ENCODE measurements around the gene ZNF862.

DNA sequence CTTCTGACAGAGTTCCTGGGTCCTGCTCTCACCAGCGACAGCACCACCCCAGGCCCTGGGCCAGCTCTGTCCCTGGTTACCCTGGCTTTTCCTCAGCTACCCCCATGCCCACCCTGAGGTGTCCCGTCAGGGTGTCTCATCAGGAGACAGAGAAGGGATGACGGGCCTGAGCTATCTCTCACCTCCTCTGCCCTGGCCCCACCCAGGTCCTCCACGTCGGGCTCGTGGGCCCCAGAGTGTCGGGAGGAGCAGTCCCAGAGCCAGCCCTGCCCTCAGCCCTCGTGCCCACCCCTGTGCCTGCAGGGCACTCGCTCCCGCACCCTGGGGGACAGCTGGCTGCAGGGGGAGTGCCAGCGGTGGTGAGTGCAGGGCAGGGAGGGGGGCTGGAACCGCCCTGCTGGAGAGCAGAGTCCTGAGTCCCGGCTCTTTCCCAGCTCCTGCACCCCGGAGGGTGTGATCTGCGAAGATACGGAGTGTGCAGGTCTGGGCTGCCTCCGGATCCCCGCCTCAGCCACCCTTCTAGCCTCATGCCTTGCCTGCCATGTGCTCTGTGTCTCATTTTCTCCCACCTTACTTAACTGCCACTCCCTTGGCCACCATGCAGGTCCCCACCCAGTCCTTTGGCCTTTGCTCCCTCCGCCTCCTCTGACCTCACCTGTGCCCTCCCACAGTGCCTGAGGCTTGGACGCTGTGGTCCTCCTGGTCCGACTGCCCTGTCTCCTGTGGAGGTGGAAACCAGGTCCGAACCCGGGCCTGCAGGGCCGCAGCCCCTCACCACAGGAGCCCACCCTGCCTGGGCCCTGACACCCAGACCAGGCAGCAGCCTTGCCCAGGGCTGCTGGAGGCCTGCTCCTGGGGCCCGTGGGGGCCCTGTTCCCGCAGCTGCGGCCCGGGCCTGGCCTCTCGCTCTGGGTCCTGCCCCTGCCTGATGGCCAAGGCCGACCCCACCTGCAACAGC is 16.7 kb upstream of the ZNF862 start:
- TF ChIP-seq CTCF (IDR thresholded peaks at IDR 0.05), result no peak
- no peak for TF ChIP-seq POLR2A (IDR thresholded peaks at IDR 0.05)
- no peak for TF ChIP-seq POLR2AphosphoS5 (IDR thresholded peaks at IDR 0.05)
